Effector memory CD4-positive, alpha-beta T cell (primary cell): ENCODE data around the gene VTI1B.

ENCODE experiments used
- DNase-seq, 3 donors: peaks; one replicate each; pipeline ENCODE4 v3.0.0-alpha.2; 2020
- H3K27ac ChIP-seq: 2 replicates; pipeline ENCODE4 v1.7.0; 2013; ENCODE audit warnings: mild to moderate bottlenecking, low read length, moderate library complexity; ENCODE audit not compliant: insufficient read depth, poor library complexity, severe bottlenecking
- H3K27me3 ChIP-seq: replicated peaks from 2 replicates; pipeline ENCODE4 v1.7.0; 2013; ENCODE audit warnings: mild to moderate bottlenecking, low read length; ENCODE audit not compliant: insufficient read depth, control insufficient read depth, poor library complexity, severe bottlenecking
- H3K36me3 ChIP-seq: 2 replicates; pipeline ENCODE4 v1.7.0; 2013; ENCODE audit warnings: mild to moderate bottlenecking, low read length, moderate library complexity; ENCODE audit not compliant: control insufficient read depth, insufficient read depth
- H3K4me1 ChIP-seq: 2 replicates; pipeline ENCODE4 v1.7.0; 2013; ENCODE audit warnings: low read length, mild to moderate bottlenecking; ENCODE audit not compliant: control insufficient read depth, insufficient read depth, poor library complexity, severe bottlenecking
- H3K4me3 ChIP-seq: 2 replicates; pipeline ENCODE4 v1.7.0; 2013; ENCODE audit warnings: low read length, low read depth, mild to moderate bottlenecking; ENCODE audit not compliant: insufficient read depth, poor library complexity, severe bottlenecking
- H3K9me3 ChIP-seq: 2 replicates; pipeline ENCODE4 v1.7.0; 2013; ENCODE audit warnings: mild to moderate bottlenecking, low read length, moderate library complexity; ENCODE audit not compliant: control insufficient read depth

Gene VTI1B

DNA sequence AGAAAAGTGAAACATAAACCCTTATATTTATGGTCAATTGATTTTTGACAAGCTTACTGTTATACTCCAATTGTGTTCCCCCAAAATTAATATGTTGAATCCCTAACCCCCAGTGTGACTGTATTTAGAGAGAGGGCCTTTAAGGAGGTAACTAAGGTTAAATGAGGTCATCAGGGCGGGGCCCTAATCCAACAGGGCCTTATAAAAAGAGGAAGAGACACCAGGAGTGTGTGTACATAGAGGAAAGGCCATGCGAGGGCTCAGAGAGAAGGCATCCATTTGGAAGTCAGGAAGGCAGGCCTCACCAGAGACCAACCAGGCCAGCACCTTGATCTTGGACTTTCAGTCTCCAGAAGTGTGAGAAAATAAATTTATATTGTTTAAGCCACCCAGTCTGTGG, 6.5 kb upstream of the VTI1B start:
- DNase-seq, result no peak
- Histone ChIP-seq H3K9me3 (no peaks in the 10 kb centered on the region), H3K36me3 (peaks cover 22% of the 10 kb centered on the region), H3K27me3 (no peaks in the 10 kb centered on the region), H3K27ac (no peak overlapping the region), H3K4me3 (no peak overlapping the region), H3K4me1 (no peaks in the 10 kb centered on the region)

DNA sequence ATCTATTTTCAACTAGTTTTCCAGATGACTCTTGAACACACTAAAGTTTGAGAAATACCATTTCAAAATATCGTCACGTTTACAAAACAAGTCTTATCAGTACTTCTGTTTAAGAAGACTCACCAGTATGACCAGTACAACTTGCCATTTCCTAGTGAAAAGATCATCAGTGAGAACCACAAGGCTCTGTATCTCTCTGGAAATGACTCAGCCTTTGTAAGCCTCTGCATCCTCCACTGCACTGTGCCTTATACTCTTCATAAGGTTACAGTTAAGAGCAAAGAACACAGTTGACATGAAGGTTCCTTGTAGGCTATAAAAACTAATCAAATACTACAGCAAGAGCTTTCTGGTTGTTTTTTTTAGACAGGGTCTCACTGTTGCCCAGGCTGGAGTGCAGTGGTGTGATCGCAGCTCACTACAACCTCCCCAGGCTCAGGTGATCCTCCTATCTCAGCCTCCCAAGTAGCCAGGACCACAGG, 5.7 kb upstream of the VTI1B start:
- Histone ChIP-seq H3K4me1 (peaks cover 2% of the 10 kb centered on the region), H3K27me3 (no peaks in the 10 kb centered on the region), H3K36me3 (peaks cover 18% of the 10 kb centered on the region), H3K9me3 (no peaks in the 10 kb centered on the region), H3K4me3 (no peak overlapping the region), H3K27ac (no peak overlapping the region)
- no peak for DNase-seq

DNA sequence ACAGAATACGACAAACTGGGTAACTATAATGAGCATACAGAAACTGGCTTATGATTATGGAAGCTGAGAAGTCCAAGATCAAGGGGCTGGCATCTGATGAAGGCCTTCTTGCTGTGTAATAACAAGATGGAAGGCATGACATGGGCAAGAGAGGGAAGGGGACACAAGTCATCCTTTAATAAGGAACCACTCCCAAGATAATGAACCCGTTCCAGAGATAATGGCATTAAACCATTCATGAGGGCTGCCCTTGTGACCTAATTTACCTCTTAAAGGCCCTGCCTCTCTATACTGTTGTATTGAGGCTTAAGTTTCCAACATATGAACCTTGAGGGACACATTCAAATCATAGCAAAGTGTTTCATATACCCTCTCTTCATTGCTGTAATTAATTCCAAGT, 4.6 kb upstream of the VTI1B start:
- no peaks in the 10 kb centered on the region for H3K27me3 ChIP-seq
- H3K4me1 ChIP-seq, result peaks cover 6% of the 10 kb centered on the region
- H3K9me3 ChIP-seq, result no peaks in the 10 kb centered on the region
- H3K27ac ChIP-seq, result no peak overlapping the region
- DNase-seq, result no peak
- no peak overlapping the region for H3K4me3 ChIP-seq
- peaks cover 12% of the 10 kb centered on the region for H3K36me3 ChIP-seq

DNA sequence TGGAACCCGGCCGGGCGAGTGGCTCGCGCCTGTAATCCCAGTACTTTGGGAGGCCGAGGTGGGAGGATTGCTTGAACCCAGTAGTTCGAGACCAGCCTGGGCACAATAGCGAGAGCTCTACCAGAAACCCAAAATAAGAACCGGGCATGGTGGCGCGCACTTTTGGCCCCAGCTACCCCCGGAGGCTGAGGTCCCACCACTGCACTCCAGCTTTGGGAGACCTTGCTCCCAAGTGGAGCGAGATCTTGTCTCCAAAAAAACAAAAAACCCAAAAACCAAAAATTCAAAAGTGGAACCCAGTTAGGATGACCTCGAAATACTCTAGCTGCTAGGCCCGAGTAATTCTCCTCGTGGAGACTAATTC, 769 bp upstream of the VTI1B start:
- peak overlapping the region; percentile 97 for H3K27ac ChIP-seq
- H3K4me3 ChIP-seq, result peak overlapping the region; percentile 97
- H3K4me1 ChIP-seq, result peaks cover 20% of the 10 kb centered on the region
- peaks cover 12% of the 10 kb centered on the region for H3K36me3 ChIP-seq
- no peaks in the 10 kb centered on the region for H3K9me3 ChIP-seq
- no peaks in the 10 kb centered on the region for H3K27me3 ChIP-seq
- DNase-seq, result no peak

DNA sequence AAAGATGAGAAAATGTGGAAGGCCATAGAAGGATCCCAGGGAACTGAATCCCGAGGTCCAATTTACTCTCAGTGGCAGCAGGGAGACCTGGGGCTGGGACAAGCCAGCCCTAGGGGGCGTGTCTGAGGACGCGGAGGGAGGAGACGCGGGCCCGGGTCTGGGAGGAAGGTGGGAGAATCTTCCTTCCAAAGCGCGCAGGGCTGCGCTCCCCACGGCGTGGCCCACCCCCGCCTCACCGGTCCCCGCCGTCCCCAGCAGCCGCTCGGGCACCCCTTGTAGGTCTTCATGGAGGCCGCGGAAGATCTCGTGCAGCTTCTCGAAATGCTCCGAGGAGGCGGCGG, 323 bp downstream of the VTI1B start:
- H3K9me3 ChIP-seq, result no peaks in the 10 kb centered on the region
- peaks cover 20% of the 10 kb centered on the region for H3K4me1 ChIP-seq
- no peaks in the 10 kb centered on the region for H3K27me3 ChIP-seq
- DNase-seq, result peak; percentile 16 to 52 (median 41)
- H3K27ac ChIP-seq, result peak overlapping the region; percentile 97
- H3K36me3 ChIP-seq, result peaks cover 12% of the 10 kb centered on the region
- H3K4me3 ChIP-seq, result peak overlapping the region; percentile 97

DNA sequence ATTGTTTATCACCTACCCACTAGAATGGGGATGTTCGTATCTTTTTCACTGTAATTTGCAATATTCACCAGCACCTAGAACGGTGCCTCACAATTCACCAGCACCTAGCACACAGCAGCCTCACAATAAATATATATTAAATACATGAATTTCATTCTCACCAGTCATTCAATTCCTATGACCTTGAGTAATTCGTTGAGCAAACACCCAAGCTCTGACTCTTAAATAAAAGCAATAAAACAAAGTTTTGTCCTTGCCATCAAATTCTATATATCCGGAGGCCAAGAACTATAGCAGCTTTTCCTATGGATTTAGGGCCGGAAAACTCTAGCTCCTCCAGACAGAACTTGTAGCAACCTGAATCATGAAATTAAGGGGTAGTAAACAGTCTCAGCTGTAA, 981 bp downstream of the VTI1B start:
- Histone ChIP-seq H3K4me1 (peaks cover 20% of the 10 kb centered on the region), H3K27ac (no peak overlapping the region), H3K36me3 (peaks cover 6% of the 10 kb centered on the region), H3K4me3 (peak overlapping the region; percentile 97), H3K9me3 (no peaks in the 10 kb centered on the region), H3K27me3 (no peaks in the 10 kb centered on the region)
- no peak for DNase-seq

DNA sequence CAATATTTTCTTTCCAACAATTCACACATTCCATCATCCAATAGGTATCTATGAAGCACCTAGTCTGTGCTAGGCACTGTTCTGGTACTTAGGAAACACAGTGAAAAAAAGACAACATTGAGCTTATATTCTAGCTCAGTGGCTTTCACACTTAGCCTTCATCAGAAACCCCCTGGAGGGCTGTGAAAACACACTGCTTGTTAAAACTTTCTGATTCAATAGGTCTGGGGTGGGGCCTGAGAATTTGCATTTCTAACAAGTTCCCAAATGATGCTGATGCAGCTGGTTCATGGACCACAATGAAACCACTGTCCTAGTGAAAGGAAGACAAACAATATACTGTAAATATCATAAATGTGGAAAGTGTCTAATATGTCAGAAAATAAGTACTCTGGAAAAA, 5.9 kb downstream of the VTI1B start:
- Histone ChIP-seq H3K36me3 (no peaks in the 10 kb centered on the region), H3K4me1 (peaks cover 15% of the 10 kb centered on the region), H3K27ac (no peak overlapping the region), H3K9me3 (no peaks in the 10 kb centered on the region), H3K27me3 (no peaks in the 10 kb centered on the region), H3K4me3 (no peak overlapping the region)
- no peak for DNase-seq

DNA sequence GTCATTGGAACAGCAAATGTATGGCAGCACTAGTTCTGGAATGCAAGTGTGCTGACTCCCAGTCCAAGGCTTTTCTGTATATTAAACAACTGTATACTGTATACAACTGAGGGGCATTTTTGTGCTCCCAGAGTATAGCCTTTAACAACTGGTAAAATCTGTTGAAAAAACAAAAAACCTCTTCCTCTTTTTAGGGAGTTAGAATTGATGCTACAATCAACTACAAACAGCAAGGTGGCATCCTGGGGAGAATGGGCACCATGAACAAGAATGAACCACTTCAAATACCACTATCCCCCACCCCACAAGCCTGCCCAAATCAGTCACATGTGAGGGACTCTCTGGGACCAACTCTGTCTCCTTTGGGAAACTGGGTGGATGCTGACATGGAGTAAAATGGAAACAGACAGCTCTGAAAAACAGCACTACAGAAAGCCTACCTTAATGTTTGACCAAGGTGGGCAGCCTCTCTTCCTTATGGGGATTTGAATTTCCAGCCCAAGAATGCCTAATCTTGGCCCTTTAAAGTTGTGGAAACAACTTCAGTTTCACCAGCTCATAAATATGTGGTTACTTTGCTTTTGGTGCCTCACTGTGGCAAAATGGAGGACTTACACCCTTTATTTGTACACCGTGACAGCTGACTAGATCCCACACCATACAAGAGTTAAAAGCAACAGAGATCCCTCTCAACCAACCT, 7.5 kb downstream of the VTI1B start:
- peak in 1 of 3 donors; percentile 11 for DNase-seq
- no peak overlapping the region for H3K27ac ChIP-seq
- H3K36me3 ChIP-seq, result no peaks in the 10 kb centered on the region
- H3K4me3 ChIP-seq, result no peak overlapping the region
- H3K4me1 ChIP-seq, result peaks cover 5% of the 10 kb centered on the region
- H3K9me3 ChIP-seq, result no peaks in the 10 kb centered on the region
- no peaks in the 10 kb centered on the region for H3K27me3 ChIP-seq

DNA sequence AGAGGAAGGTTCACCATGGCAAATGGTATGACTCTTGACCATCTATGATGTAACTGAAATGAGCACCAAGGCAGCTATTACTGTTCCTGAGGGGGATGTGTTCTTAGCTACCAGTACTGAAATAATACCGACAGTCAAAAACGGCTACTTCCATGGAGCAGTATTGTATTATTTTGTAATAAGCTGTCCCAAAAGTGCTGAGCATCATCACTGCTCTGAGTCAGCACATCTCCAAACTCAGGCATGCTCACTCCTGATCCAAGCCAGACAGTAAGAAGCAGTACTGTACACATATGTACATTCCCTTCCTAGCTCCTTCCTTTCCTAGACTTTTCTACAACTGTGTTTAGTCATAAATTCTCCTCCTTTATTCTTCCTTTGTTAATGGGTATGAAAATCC, 8.6 kb downstream of the VTI1B start:
- no peak overlapping the region for H3K4me3 ChIP-seq
- no peak for DNase-seq
- H3K4me1 ChIP-seq, result peaks cover 5% of the 10 kb centered on the region
- no peaks in the 10 kb centered on the region for H3K9me3 ChIP-seq
- H3K27me3 ChIP-seq, result no peaks in the 10 kb centered on the region
- H3K27ac ChIP-seq, result no peak overlapping the region
- H3K36me3 ChIP-seq, result peaks cover 4% of the 10 kb centered on the region

DNA sequence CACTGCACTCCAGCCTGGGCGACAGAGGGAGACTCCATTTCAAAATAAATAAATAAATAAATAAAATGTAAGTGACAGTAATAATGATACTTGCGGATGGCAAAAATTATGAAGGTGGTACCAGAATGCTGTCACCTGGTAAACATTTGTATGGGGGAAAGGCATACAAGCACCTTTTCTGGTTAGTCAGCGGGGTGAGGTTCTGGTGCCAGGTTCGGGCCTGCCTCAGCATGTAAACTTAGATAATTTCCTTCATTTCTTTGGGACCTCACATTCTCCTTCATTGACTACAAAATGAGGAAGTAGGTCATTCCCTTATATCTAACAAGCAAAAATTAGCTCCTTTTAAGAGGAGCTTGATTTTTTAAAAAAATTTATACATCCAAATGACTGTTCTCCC, 10.8 kb downstream of the VTI1B start:
- H3K9me3 ChIP-seq, result no peaks in the 10 kb centered on the region
- H3K4me1 ChIP-seq, result peaks cover 5% of the 10 kb centered on the region

More for the DNA sequence above, 10.8 kb downstream of the VTI1B start:
- no peak overlapping the region for H3K4me3 ChIP-seq
- H3K36me3 ChIP-seq, result peaks cover 4% of the 10 kb centered on the region
- H3K27ac ChIP-seq, result no peak overlapping the region
- DNase-seq, result no peak
- no peaks in the 10 kb centered on the region for H3K27me3 ChIP-seq
